PC-3 (cell line): ENCODE results near the gene LBHD1. TPM values are rescaled to one million over a fixed set of nuclear protein-coding genes. Genes with fewer than 3 reads are reported as not detected.
A peak's percentile ranks its signal among the peaks of the same experiment; 100 is the strongest.

Experiments used
- ATAC-seq: fragments of 200-7000 bp; cut with Tn5 transposase; 2 replicates; pipeline ENCODE4 v1.9.1; 2020; ENCODE audit warnings: mild to moderate bottlenecking, moderate library complexity
- BruUV-seq: library from RNA; stranded (reverse); fragments of 400-500 nt; replicated peaks from 2 replicates; lab custom pipeline; 2021; lab: Mats Ljungman, UMichigan
- CTCF ChIA-PET: fragments of 300-600 bp; sonication (Branson Sonifier 250); formaldehyde crosslinking; loops from one replicate; lab custom pipeline; 2022; ENCODE audit warnings: antibody characterized with exemption; lab: Charles Lee
- POLR2A ChIA-PET: fragments of 300-600 bp; sonication (Branson Sonifier 250); formaldehyde crosslinking; loops from one replicate; lab custom pipeline; 2022; ENCODE audit warnings: antibody characterized with exemption; ENCODE audit not compliant: unreplicated experiment; lab: Charles Lee
- DNase-seq: peaks from one replicate; pipeline ENCODE4 v3.0.0-alpha.2; 2015
- H2AFZ ChIP-seq: fragments of 300-600 bp; sonication (generic); 2 replicates; pipeline ENCODE4 v1.6.0; 2016; ENCODE audit warnings: antibody characterized with exemption, low read length
- H3F3A ChIP-seq: fragments of 300-600 bp; sonication (generic); one replicate; pipeline ENCODE4 v1.6.0; 2017; ENCODE audit warnings: antibody characterized with exemption, low read length, control low read depth, mild to moderate bottlenecking; ENCODE audit not compliant: unreplicated experiment
- H3K27ac ChIP-seq: fragments of 300-600 bp; sonication (generic); 2 replicates; pipeline ENCODE4 v1.5.1; 2016; ENCODE audit warnings: mild to moderate bottlenecking, low read length
- H3K27me3 ChIP-seq: fragments of 300-600 bp; sonication (generic); 2 replicates; pipeline ENCODE4 v1.6.1; 2016; ENCODE audit warnings: low read length, mixed read lengths
- H3K36me3 ChIP-seq: fragments of 300-600 bp; sonication (generic); 2 replicates; pipeline ENCODE4 v1.6.1; 2016; ENCODE audit warnings: low read depth, mixed run types, low read length, mixed read lengths
- H3K4me1 ChIP-seq: fragments of 300-600 bp; sonication (generic); 2 replicates; pipeline ENCODE4 v1.5.1; 2016; ENCODE audit warnings: low read length; ENCODE audit not compliant: insufficient read depth
- H3K4me2 ChIP-seq: fragments of 300-600 bp; sonication (generic); 2 replicates; pipeline ENCODE4 v1.6.0; 2016; ENCODE audit warnings: low read length
- H3K4me3 ChIP-seq: fragments of 300-600 bp; sonication (generic); 2 replicates; pipeline ENCODE4 v1.5.1; 2016; ENCODE audit warnings: mild to moderate bottlenecking, low read length, mixed read lengths
- H3K79me2 ChIP-seq: fragments of 300-600 bp; sonication (generic); 2 replicates; pipeline ENCODE4 v1.6.1; 2017; ENCODE audit warnings: low read length, mixed read lengths
- H3K9ac ChIP-seq: fragments of 300-600 bp; sonication (generic); 2 replicates; pipeline ENCODE4 v1.6.0; 2016; ENCODE audit warnings: mild to moderate bottlenecking, low read length
- H3K9me2 ChIP-seq: fragments of 300-600 bp; sonication (generic); replicated peaks from 2 replicates; pipeline ENCODE4 v1.6.1; 2016; ENCODE audit warnings: mixed run types, low read length, mixed read lengths
- H3K9me3 ChIP-seq: fragments of 300-600 bp; sonication (generic); 2 replicates; pipeline ENCODE4 v1.6.1; 2016; ENCODE audit warnings: low read length, mixed read lengths
- H4K20me1 ChIP-seq: fragments of 300-600 bp; sonication (generic); 2 replicates; pipeline ENCODE4 v1.6.1; 2016; ENCODE audit warnings: low read length, mixed read lengths
- CTCF ChIP-seq: fragments of 300-600 bp; sonication (generic); conservative IDR thresholded peaks from 2 replicates; pipeline ENCODE4 v1.5.1; 2017; ENCODE audit warnings: antibody characterized with exemption, low read depth, mild to moderate bottlenecking, low read length
- EZH2 ChIP-seq: fragments of 300-600 bp; sonication (generic); IDR thresholded peaks from one replicate; pipeline ENCODE4 v1.6.1; 2017; ENCODE audit warnings: antibody characterized with exemption, mild to moderate bottlenecking, low read length; ENCODE audit not compliant: unreplicated experiment
- EZH2phosphoT487 ChIP-seq: fragments of 300-600 bp; sonication (generic); IDR thresholded peaks from 2 replicates; pipeline ENCODE4 v1.6.1; 2018; ENCODE audit warnings: mild to moderate bottlenecking, antibody characterized with exemption, low read length, borderline replicate concordance
- intact Hi-C: fragments of 100-400 bp; cut with micrococcal nuclease; formaldehyde crosslinking; loops from 2 replicates; pipeline ENCODE4 v1.9.0; 2023
- total RNA-seq: library from RNA; depleted of rRNA; stranded (reverse); fragments of >200 nt; gene quantifications from 2 replicates; pipeline ENCODE4 v1.2.3, GENCODE V29; 2014

Gene LBHD1
- total RNA-seq, 1 experiment from 2014 or later, result 9.7 TPM

DNA sequence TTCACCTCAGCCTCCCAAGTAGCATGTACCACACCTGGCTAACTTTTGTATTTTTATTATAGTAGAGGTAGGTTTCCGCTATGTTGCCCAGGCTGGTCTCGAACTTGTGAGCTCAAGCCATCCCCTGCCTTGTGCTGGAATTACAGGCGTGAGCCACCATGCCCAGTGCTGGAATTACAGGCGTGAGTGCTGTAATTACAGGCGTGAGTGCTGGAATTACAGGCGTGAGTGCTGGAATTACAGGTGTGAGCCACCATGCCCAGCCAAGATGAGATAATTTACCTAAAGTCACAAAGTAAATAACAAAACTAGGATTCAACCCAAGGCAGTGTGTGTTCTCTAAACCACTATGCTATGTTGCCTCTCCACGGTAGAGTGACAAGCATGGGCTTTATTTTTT, 10.5 kb upstream of the LBHD1 start:
- peaks cover 5% of the 10 kb centered on the region for H3F3A ChIP-seq
- no peaks in the 10 kb centered on the region for H3K9me2 ChIP-seq
- H2AFZ ChIP-seq, result no peak overlapping the region
- H3K36me3 ChIP-seq, result no peaks in the 10 kb centered on the region; the same call in 1 of the 2 replicates
- no peak overlapping the region for H3K27ac ChIP-seq
- ATAC-seq (no peak), DNase-seq (no peak)
- no peak overlapping the region for H3K9ac ChIP-seq
- no peak overlapping the region for H3K4me2 ChIP-seq
- H4K20me1 ChIP-seq, result no peaks in the 10 kb centered on the region
- TF ChIP-seq CTCF, result no peak
- TF ChIP-seq EZH2phosphoT487, result no peak
- no peaks in the 10 kb centered on the region for H3K9me3 ChIP-seq
- CTCF ChIA-PET, result interaction anchor here (2.5 kb wide), 1 partner anchor 12 kb away, joined by 12 read pairs; no protein-coding TSS in a partner anchor
- intact Hi-C loops, result no loop called here
- H3K79me2 ChIP-seq, result peaks cover 14% of the 10 kb centered on the region
- H3K4me3 ChIP-seq, result no peak overlapping the region
- POLR2A ChIA-PET, result interaction anchor here (0.6 kb wide), 1 partner anchor 580 kb away, joined by 17 read pairs; no protein-coding TSS in a partner anchor
- no peaks in the 10 kb centered on the region for H3K27me3 ChIP-seq
- no TSS peak for BruUV-seq
- H3K4me1 ChIP-seq, result peaks cover 13% of the 10 kb centered on the region

DNA sequence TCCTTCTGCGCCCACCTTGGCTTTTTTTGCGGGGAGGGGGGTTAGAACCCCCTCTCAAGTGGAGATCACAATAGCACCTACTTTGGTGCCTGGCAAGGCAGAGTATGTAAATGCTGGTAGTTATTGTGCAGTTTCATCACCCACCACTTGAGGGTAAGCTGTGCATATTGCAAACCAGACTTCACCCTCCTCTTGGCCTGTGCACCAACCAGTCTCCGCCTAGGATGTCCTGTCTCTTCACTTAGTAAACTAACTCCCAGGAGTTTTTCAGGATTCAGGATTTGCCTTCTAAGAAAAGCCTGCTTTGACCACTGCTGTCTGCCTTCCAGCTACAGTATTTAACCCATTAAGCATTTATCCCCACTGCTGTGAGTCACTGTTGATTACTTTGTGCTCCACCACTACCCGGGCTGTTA, 8.8 kb upstream of the LBHD1 start:
- peak overlapping the region; percentile 83 for H2AFZ ChIP-seq
- peak overlapping the region; percentile 16; the same call in 1 of the 2 replicates for H3K4me2 ChIP-seq
- H3K9ac ChIP-seq, result no peak overlapping the region
- BruUV-seq, result no TSS peak
- no peak overlapping the region for H3K27ac ChIP-seq
- CTCF ChIA-PET, result interaction anchor here (0.5 to 2.5 kb wide), 11 partner anchors 12 to 286 kb away, joined by 3 to 12 read pairs (median 5); partner anchors contain the start of genes C11orf98, CSKMT and ZBTB3
- ATAC-seq (peak; percentile 89), DNase-seq (peak; percentile 85)
- TF ChIP-seq EZH2phosphoT487 (no peak), EZH2 (no peak), CTCF (peak; percentile 76)
- no peak overlapping the region for H3K4me3 ChIP-seq
- no peaks in the 10 kb centered on the region for H4K20me1 ChIP-seq
- peaks cover 8% of the 10 kb centered on the region for H3F3A ChIP-seq
- peaks cover 23% of the 10 kb centered on the region for H3K4me1 ChIP-seq
- H3K27me3 ChIP-seq, result no peaks in the 10 kb centered on the region
- no peaks in the 10 kb centered on the region for H3K9me2 ChIP-seq
- no peaks in the 10 kb centered on the region for H3K9me3 ChIP-seq
- H3K36me3 ChIP-seq, result no peaks in the 10 kb centered on the region; the same call in 1 of the 2 replicates
- peaks cover 29% of the 10 kb centered on the region for H3K79me2 ChIP-seq
- POLR2A ChIA-PET, result interaction anchor here (0.6 to 1.1 kb wide), 2 partner anchors 10 to 24 kb away, joined by 3 to 19 read pairs; partner anchors contain the start of gene UQCC3
- intact Hi-C loops, result loop anchor here (1.0 kb wide), 1 partner anchor 13 kb away; no protein-coding TSS in a partner anchor
